Lung microvascular endothelial cell (primary cell): Measurements from ENCODE around the gene DNM3. TPM values are rescaled to one million over a fixed set of nuclear protein-coding genes. Genes with fewer than 3 reads are reported as not detected.
A peak's percentile ranks its signal among the peaks of the same experiment; 100 is the strongest.
"Not testable (repeated sequence)": the region's sequence is repeated elsewhere in the genome, so short reads cannot be mapped to it uniquely, and the experiment has no call there.

Experiments
- DNase-seq, 2 donors: peaks; one replicate each; pipeline versions ENCODE4 v3.0.0 to v3.0.0-alpha.2; 2010; ENCODE audit warnings: low read depth in 2 of 2
- total RNA-seq: library from RNA; depleted of rRNA; stranded (reverse); fragments of >200 nt; gene quantifications from 2 replicates; pipeline ENCODE4 v1.2.1, GENCODE V29; 2014

Gene DNM3
- total RNA-seq, 1 donor from 2014 or later: 4.0 TPM

GRCh38 chr1:172411791-172412338 is 570.6 kb downstream of the DNM3 start:
- no peak for DNase-seq

- DNase-seq: peak in 1 of 2 donors; percentile 9
These were observed 573.0 kb downstream of the DNM3 start for GRCh38 chr1:172414331-172414730.

DNA sequence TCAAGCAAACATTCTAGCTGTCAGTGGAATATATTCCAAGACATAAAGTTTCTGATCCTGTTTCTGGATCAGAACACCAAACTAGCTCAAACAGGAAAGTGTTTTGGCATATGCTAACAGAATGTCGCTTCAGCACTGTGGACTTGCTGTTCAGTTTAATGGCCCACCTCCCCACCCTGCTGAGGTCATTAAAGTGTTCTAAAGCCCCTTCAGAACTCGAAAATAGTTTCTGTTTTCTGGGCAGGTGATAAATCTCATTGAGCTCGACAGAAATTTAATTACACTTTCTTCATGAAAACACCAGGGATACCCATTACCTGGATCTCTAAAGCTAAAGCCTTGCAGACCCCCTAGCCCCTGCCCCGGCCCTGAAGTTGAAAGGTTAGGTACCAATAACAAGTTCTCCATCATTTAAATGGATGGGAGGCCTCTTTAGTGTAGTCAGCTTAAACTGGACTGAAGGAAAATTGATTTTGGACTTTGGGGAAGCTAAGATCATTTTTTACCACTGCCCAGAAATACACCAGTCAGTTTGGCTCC is 575.3 kb downstream of the DNM3 start:
- no peak for DNase-seq

DNA sequence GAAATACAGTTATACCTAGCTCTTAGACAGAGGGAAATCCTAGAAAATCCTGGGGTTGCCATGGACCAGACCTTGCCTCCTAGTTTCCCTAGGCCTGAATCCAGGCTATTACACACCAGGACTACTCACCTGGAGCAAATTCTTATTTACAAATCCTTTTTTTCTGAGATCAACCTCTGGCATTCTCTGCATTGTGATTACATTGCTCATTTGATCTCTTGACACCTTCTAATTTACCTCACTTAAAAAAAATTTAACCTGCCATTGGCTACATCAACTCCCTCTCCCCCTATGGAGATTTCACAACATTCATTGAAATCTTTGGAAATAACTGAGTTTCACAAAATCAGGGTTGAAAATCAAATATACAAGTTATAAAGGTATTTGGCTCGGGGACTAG is 576.3 kb downstream of the DNM3 start:
- DNase-seq: no peak

DNA sequence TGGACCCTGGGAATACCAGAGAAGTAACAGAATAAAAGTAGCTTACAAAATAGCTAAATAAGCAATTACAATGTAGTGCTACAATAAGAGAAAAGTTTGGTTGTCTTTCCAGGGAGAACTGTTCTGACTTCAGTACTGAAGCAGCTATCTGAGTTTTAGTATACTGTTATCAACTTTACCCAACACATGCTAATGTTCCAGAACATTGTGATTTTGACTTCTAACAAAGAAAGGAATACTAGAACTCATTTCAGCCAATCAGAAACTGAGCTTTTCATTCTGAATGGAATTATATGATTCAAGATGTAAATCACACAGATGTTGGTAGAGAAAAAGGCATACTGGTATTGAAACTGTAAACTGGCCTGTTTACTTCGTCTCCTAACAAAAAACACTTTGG is 579.1 kb downstream of the DNM3 start, which contains the start of gene C1orf105:
Gene C1orf105, plus strand, starts transcription at position 301 of the 400 bp plus-strand sequence. CDS start 201 bp downstream, outside the sequence.
- DNase-seq: no peak

GRCh38 chr1:172421974-172422604 is 580.8 kb downstream of the DNM3 start:
- DNase-seq: no peak

GRCh38 chr1:172423336-172423735 is 582.0 kb downstream of the DNM3 start:
- no peak for DNase-seq

GRCh38 chr1:172425339-172425738 is 584.0 kb downstream of the DNM3 start:
- no peak for DNase-seq

DNA sequence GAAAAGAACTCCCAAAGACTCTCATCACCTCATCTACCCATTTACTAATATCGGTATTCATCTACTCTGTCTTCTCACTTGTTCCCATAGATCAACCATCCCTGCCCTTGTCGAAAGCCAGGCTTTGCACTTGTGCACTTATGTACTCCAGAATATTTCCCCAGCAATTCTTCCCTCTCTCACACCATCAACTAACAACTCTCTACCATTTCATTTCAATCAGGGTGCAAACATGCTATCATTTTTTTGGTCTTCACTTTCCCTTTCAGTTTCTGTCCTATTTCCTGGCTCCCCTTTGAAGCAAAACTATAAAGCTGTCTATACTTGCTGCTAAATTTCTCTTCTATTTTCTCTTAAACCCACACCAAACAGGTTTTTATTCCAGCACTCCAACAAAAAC is 585.9 kb downstream of the DNM3 start:
- no peak for DNase-seq

DNA sequence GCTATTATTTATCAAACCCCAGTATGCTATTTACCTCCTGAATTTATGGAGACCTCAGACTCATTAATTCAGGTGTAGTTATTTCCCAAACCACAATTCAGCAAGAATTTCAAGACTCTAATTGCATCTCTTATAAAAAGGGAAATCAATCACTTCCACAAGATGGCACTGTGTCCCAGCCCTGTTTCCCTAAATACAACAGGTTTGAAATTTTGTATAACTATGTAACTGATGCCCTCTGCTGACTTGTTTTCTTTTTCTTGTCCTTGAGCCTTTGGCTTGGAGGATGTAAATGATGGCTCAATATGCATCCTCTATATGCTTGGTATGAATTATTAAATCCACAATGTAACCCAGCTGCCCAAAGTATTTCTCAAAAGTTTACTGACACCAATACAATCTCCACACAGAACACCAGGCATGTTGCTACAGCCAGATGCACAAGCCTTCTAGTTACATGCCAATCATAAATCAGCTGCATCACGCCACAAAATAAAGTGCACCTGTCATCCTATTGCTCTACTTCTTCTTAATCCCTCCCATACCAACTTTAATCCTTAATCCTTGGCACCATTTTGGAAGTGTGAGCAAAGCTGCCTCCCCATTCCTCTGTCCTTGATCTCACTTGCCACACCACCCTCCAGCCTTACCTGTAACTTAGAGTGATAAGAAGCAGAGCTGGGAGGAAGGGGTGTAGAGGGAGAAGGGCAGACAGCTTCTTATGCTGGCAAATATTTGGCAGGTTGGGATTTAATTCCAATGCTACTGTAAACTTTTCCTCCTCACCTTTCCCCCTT is 588.2 kb downstream of the DNM3 start:
- DNase-seq: peak; percentile 74 to 81

GRCh38 chr1:172430128-172430454 is 588.8 kb downstream of the DNM3 start:
- DNase-seq: no peak

- no peak for DNase-seq
These were observed 589.9 kb downstream of the DNM3 start for GRCh38 chr1:172431204-172431603.

DNA sequence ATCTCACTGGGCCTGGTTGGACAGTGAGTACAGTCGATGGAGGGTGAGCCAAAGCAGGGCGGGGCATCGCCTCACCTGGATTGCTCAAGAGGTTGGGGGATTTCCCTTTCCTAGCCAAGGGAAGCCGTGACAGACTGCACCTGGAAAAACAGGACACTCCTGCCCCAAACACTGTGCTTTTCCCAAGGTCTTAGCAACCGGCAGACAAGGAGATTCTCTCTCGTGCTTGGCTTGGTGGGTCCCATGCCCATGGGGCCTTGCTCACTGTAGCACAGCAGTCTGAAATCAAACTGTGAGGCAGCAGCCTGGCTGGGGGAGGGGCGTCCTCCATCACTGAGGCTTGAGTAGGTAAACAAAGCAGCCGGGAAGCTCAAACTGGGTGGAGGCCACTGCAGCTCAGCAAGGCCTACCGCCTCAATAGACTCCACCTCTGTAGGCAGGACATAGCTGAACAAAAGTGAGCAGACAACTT is 590.5 kb downstream of the DNM3 start:
- no peak for DNase-seq

GRCh38 chr1:172437183-172437582 is 595.9 kb downstream of the DNM3 start:
- not testable (repeated sequence) for DNase-seq

DNA sequence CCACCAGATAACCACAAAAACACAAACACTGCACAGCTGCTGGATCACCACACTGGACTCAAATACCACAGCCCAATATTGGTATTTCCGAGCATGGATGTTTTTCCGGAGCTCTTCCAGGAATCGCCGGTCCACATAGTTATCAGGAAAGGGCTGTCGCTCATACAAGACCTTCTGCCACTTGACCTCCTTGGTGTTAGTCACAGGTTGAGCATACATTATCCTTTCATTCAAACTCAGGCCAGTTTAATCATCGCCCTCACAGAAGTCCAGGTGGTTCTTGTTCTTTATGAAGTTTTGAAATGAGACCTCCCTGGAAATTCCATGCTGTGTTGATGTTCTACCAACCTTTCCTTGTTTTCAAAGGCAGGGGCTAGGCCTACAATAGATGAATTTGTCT is 601.1 kb downstream of the DNM3 start:
- peak; percentile 8 to 56 for DNase-seq

GRCh38 chr1:172442843-172443565 is 601.7 kb downstream of the DNM3 start:
- no peak for DNase-seq

DNA sequence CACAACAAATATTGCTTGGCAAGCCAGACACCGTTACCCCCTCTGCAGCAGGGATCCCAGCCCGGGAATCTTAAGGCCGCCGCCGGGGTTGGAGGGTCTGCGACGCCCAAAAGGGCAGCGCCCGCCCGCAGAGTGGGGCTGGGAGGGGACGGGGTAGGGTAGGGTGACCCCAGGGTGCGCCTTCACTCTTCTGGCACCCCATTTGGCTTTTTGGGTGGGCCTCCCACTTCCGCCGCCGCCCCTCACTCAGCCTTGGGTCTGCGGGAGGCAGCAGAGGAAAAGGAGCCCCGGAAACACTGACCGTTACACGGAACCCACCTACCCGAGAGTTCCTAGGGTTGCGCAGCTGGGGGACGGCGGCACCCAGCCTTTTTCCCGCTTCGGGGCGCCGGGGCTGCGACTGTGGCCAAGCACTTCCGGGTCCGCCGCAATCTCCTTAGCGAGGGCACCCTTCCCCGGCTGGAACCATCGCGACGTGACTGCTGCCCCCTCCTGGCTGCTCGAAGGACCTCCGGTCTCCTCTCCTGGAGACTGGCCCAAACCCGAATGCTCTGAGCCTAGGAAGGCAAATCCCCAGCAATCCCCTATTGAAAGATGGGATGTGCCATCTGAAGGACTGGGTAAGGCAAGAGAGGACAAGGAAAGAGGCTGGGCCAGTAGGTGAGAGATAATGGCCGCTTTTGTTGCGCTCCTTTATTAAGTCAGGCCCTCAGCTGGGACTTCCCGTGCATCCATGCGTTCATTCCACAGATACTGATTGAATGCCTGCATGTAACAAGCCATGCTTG is 602.6 kb downstream of the DNM3 start, which contains the start of gene PIGC:
Gene PIGC, minus strand, starts transcription at position 404 of the 788 bp plus-strand sequence. CDS start 1,447 bp downstream, outside the sequence.
- DNase-seq: peak; percentile 87 to 91

DNA sequence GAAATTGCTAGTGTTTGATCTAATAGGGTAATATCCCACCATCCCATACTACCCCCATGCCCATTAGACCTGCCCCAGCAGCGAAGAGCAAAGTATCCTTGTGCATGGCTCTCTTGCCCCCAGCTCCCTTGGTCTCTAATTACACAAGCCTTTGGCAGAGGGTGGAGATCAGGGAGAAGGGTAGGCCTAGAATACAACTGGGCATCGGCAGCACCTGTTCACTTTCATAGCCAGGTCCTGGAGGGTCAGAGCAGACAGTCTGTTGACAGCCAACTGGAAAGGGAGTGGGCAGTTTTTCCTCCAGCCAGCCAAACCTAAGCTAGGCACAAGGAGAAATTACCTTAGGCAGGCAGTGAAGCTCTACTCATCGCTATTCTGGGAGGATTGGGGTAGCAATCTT is 605.2 kb downstream of the DNM3 start:
- DNase-seq: no peak

DNA sequence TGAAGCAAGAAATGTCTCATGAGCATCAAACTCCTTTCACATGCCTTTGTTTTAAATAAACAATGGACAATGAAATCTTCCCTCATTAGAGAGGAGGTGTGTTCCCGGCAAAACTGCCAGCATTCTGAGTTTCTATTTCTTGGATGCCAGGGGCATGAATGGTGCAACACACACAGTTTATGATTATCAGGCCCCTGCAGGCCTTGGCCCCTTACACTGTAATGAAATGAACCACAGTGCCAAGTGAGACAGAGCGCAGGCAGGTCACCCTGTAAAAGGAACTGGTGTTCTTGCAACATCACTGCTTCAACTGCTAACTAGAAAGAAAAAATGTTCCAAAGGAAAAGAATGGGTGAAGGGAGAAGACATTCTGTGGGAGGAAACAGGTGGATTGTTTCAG is 606.3 kb downstream of the DNM3 start:
- DNase-seq: no peak

DNA sequence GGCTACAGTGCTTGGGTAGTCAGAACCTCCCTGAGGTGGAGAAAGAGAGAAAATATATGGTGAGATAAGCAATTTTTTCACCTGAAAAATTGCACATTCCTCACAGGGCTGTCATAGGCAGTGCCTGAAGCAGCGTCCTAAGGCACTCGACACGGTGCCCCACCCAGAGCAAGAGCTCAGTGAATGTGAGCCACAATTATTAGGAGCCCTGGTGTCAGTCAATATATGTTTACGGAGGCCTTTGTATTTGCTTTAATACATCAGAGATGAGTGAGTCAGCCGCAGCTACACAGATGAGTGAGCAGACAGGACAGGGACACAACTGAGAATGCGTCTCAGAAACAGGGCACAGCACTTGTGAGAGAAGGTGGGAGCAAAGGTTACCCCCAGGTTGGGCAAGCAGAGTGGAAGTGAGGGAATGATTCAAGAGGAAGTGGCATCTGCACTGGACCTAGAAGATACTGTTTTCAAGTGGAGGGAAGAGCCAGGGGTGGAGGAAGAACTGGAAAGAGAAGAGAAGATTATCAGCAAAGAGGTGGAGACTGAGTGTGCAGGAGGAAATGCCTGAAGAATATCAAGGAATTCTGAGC is 607.8 kb downstream of the DNM3 start:
- peak in 1 of 2 donors; percentile 47 for DNase-seq
